ENCODE results near the gene ARHGAP35. TPM values are rescaled to one million over a fixed set of nuclear protein-coding genes. Genes with fewer than 3 reads are reported as not detected.
"Not testable (repeated sequence)": the region's sequence is repeated elsewhere in the genome, so short reads cannot be mapped to it uniquely, and the experiment has no call there.

The ARHGAP35 gene
- total RNA-seq, 1 experiment from 2014 or later: 24.7 TPM

- Histone ChIP-seq H3K4me3 (no peak overlapping the region), H3K4me1 (replicated peaks) (peaks cover 45% of the 10 kb centered on the region)
Observed at GRCh38 chr19:46868025-46868802, 7.4 kb downstream of the ARHGAP35 start.

GRCh38 chr19:46871173-46871572, 10.4 kb downstream of the ARHGAP35 start:
- not testable (repeated sequence) for H3K27ac ChIP-seq; H3K27me3 ChIP-seq (replicated peaks); H3K36me3 ChIP-seq; DNase-seq (ENCODE audit: low read depth in 1 of 2, low spot score in 2 of 2); H3K4me3 ChIP-seq; H3K9me3 ChIP-seq (replicated peaks)
- H3K4me1 ChIP-seq (replicated peaks): peaks cover 44% of the 10 kb centered on the region

More at GRCh38 chr19:46868025-46868802, 7.4 kb downstream of the ARHGAP35 start:
- H3K27ac ChIP-seq: no peak overlapping the region
- no peaks in the 10 kb centered on the region for H3K9me3 ChIP-seq (replicated peaks)
- H3K36me3 ChIP-seq: peaks cover 14% of the 10 kb centered on the region
- DNase-seq (ENCODE audit: low read depth in 1 of 2, low spot score in 2 of 2): no peak
- no peaks in the 10 kb centered on the region for H3K27me3 ChIP-seq (replicated peaks)

GRCh38 chr19:46872967-46873366, 12.2 kb downstream of the ARHGAP35 start:
- Histone ChIP-seq H3K27me3 (replicated peaks) (no peaks in the 10 kb centered on the region), H3K9me3 (replicated peaks) (no peaks in the 10 kb centered on the region), H3K4me1 (replicated peaks) (peaks cover 33% of the 10 kb centered on the region), H3K27ac (no peak overlapping the region), H3K4me3 (no peak overlapping the region), H3K36me3 (peaks cover 9% of the 10 kb centered on the region)
- DNase-seq (ENCODE audit: low read depth in 1 of 2, low spot score in 2 of 2): no peak

GRCh38 chr19:46875234-46875633, 14.4 kb downstream of the ARHGAP35 start:
- H3K9me3 ChIP-seq (replicated peaks): no peaks in the 10 kb centered on the region
- peaks cover 56% of the 10 kb centered on the region for H3K4me1 ChIP-seq (replicated peaks)
- peaks cover 10% of the 10 kb centered on the region for H3K36me3 ChIP-seq
- no peak overlapping the region for H3K4me3 ChIP-seq
- peak overlapping the region; percentile 50; the same call in 1 of the 2 replicates for H3K27ac ChIP-seq
- DNase-seq (ENCODE audit: low read depth in 1 of 2, low spot score in 2 of 2): peak in 1 of 2 experiments; percentile 25
- H3K27me3 ChIP-seq (replicated peaks): no peaks in the 10 kb centered on the region

GRCh38 chr19:46875657-46876056, 14.9 kb downstream of the ARHGAP35 start:
- H3K36me3 ChIP-seq: peaks cover 13% of the 10 kb centered on the region
- H3K27me3 ChIP-seq (replicated peaks): no peaks in the 10 kb centered on the region
- H3K9me3 ChIP-seq (replicated peaks): no peaks in the 10 kb centered on the region
- DNase-seq (ENCODE audit: low read depth in 1 of 2, low spot score in 2 of 2): no peak
- H3K27ac ChIP-seq: no peak overlapping the region
- peaks cover 60% of the 10 kb centered on the region for H3K4me1 ChIP-seq (replicated peaks)
- no peak overlapping the region for H3K4me3 ChIP-seq

GRCh38 chr19:46878613-46879375, 18.0 kb downstream of the ARHGAP35 start:
- H3K36me3 ChIP-seq: peaks cover 14% of the 10 kb centered on the region
- peak overlapping the region; percentile 66 for H3K27ac ChIP-seq
- peaks cover 58% of the 10 kb centered on the region for H3K4me1 ChIP-seq (replicated peaks)
- H3K9me3 ChIP-seq (replicated peaks): no peaks in the 10 kb centered on the region
- H3K27me3 ChIP-seq (replicated peaks): no peaks in the 10 kb centered on the region
- DNase-seq (ENCODE audit: low read depth in 1 of 2, low spot score in 2 of 2): peak; percentile 75 to 76
- H3K4me3 ChIP-seq: no peak overlapping the region

- Histone ChIP-seq H3K4me3 (no peak overlapping the region), H3K27ac (0 out of 2 replicates have a peak overlapping the region, but pooled peaks have one; percentile 8), H3K9me3 (replicated peaks) (no peaks in the 10 kb centered on the region), H3K27me3 (replicated peaks) (no peaks in the 10 kb centered on the region), H3K36me3 (peaks cover 13% of the 10 kb centered on the region), H3K4me1 (replicated peaks) (peaks cover 41% of the 10 kb centered on the region)
- no peak for DNase-seq (ENCODE audit: low read depth in 1 of 2, low spot score in 2 of 2)
Observed at GRCh38 chr19:46880431-46880830, 19.6 kb downstream of the ARHGAP35 start.

- no peak overlapping the region for H3K4me3 ChIP-seq
- no peak for DNase-seq (ENCODE audit: low read depth in 1 of 2, low spot score in 2 of 2)
- H3K4me1 ChIP-seq (replicated peaks): peaks cover 37% of the 10 kb centered on the region
- H3K9me3 ChIP-seq (replicated peaks): no peaks in the 10 kb centered on the region
- H3K27me3 ChIP-seq (replicated peaks): no peaks in the 10 kb centered on the region
- H3K36me3 ChIP-seq: peaks cover 8% of the 10 kb centered on the region; the same call in 1 of the 2 replicates
- no peak overlapping the region for H3K27ac ChIP-seq
Observed at GRCh38 chr19:46881092-46881491, 20.3 kb downstream of the ARHGAP35 start.

GRCh38 chr19:46882034-46882433, 21.2 kb downstream of the ARHGAP35 start:
- H3K4me1 ChIP-seq (replicated peaks): peaks cover 45% of the 10 kb centered on the region
- peaks cover 8% of the 10 kb centered on the region; the same call in 1 of the 2 replicates for H3K36me3 ChIP-seq
- DNase-seq (ENCODE audit: low read depth in 1 of 2, low spot score in 2 of 2): no peak
- no peak overlapping the region for H3K27ac ChIP-seq
- no peak overlapping the region for H3K4me3 ChIP-seq
- no peaks in the 10 kb centered on the region for H3K9me3 ChIP-seq (replicated peaks)
- H3K27me3 ChIP-seq (replicated peaks): no peaks in the 10 kb centered on the region

- H3K27me3 ChIP-seq (replicated peaks); H3K4me3 ChIP-seq; H3K27ac ChIP-seq; H3K36me3 ChIP-seq; DNase-seq (ENCODE audit: low read depth in 1 of 2, low spot score in 2 of 2); H3K9me3 ChIP-seq (replicated peaks): not testable (repeated sequence)
- H3K4me1 ChIP-seq (replicated peaks): peaks cover 46% of the 10 kb centered on the region
Observed at GRCh38 chr19:46882751-46883150, 22.0 kb downstream of the ARHGAP35 start.

GRCh38 chr19:46885411-46885810, 24.6 kb downstream of the ARHGAP35 start:
- DNase-seq (ENCODE audit: low read depth in 1 of 2, low spot score in 2 of 2): no peak
- peaks cover 5% of the 10 kb centered on the region; the same call in 1 of the 2 replicates for H3K36me3 ChIP-seq
- peaks cover 26% of the 10 kb centered on the region for H3K4me1 ChIP-seq (replicated peaks)
- no peaks in the 10 kb centered on the region for H3K9me3 ChIP-seq (replicated peaks)
- no peak overlapping the region for H3K4me3 ChIP-seq
- H3K27me3 ChIP-seq (replicated peaks): no peaks in the 10 kb centered on the region
- no peak overlapping the region for H3K27ac ChIP-seq

GRCh38 chr19:46886546-46887239, 25.9 kb downstream of the ARHGAP35 start:
- H3K9me3 ChIP-seq (replicated peaks): no peaks in the 10 kb centered on the region
- no peak overlapping the region for H3K27ac ChIP-seq
- no peak for DNase-seq (ENCODE audit: low read depth in 1 of 2, low spot score in 2 of 2)

GRCh38 chr19:46887240-46887782, 26.5 kb downstream of the ARHGAP35 start:
- no peak overlapping the region for H3K4me3 ChIP-seq
- no peak for DNase-seq (ENCODE audit: low read depth in 1 of 2, low spot score in 2 of 2)
- no peaks in the 10 kb centered on the region for H3K27me3 ChIP-seq (replicated peaks)
- H3K9me3 ChIP-seq (replicated peaks): no peaks in the 10 kb centered on the region
- no peaks in the 10 kb centered on the region for H3K36me3 ChIP-seq
- H3K4me1 ChIP-seq (replicated peaks): peaks cover 27% of the 10 kb centered on the region
- no peak overlapping the region for H3K27ac ChIP-seq

More at GRCh38 chr19:46886546-46887239, 25.9 kb downstream of the ARHGAP35 start:
- Histone ChIP-seq H3K4me1 (replicated peaks) (peaks cover 27% of the 10 kb centered on the region), H3K4me3 (no peak overlapping the region), H3K36me3 (no peaks in the 10 kb centered on the region), H3K27me3 (replicated peaks) (no peaks in the 10 kb centered on the region)
